Activated naive CD4-positive, alpha-beta T cell treated with anti-CD3 and anti-CD28 coated beads for 36 hours (primary cell): ENCODE results near the gene PCDHB10. TPM values are rescaled to one million over a fixed set of nuclear protein-coding genes. Genes with fewer than 3 reads are reported as not detected.
"Not testable (repeated sequence)": the region's sequence is repeated elsewhere in the genome, so short reads cannot be mapped to it uniquely, and the experiment has no call there.

Experiments
- CTCF ChIA-PET: fragments of 350-600 bp; sonication (Branson Sonifier 250); formaldehyde crosslinking; loops from one replicate; lab custom pipeline; 2021; ENCODE audit warnings: antibody characterized with exemption; lab: Charles Lee
- DNase-seq: peaks from one replicate; pipeline ENCODE4 v3.0.0-alpha.2; 2020
- H3K27ac Mint-ChIP-seq: one replicate; pipeline ENCODE4 v1.8.0; 2021; ENCODE audit warnings: mild to moderate bottlenecking, mixed read lengths
- H3K27me3 Mint-ChIP-seq: one replicate; pipeline ENCODE4 v1.8.0; 2021; ENCODE audit warnings: low read depth, mixed read lengths
- H3K36me3 Mint-ChIP-seq: one replicate; pipeline ENCODE4 v1.8.0; 2021; ENCODE audit warnings: low read depth, mixed read lengths
- H3K4me1 Mint-ChIP-seq: one replicate; pipeline ENCODE4 v1.8.0; 2021; ENCODE audit warnings: low read depth, mixed read lengths
- H3K4me3 Mint-ChIP-seq: one replicate; pipeline ENCODE4 v1.8.0; 2021; ENCODE audit warnings: mild to moderate bottlenecking, moderate library complexity, mixed read lengths
- H3K9me3 Mint-ChIP-seq: one replicate; pipeline ENCODE4 v1.8.0; 2021; ENCODE audit warnings: mixed read lengths
- intact Hi-C: fragments of 100-400 bp; cut with micrococcal nuclease; formaldehyde crosslinking; loops from one replicate; pipeline ENCODE4 v1.15.1; 2023
- total RNA-seq, 2 experiments: library from RNA; stranded (reverse); gene quantifications; one replicate each; pipeline ENCODE4 v1.2.3, GENCODE V29; 2021

PCDHB10 gene
- total RNA-seq, 2 experiments from 2014 or later, result not detected

GRCh38 chr5:141216035-141216434 lies 23.9 kb downstream of the PCDHB10 start:
- intact Hi-C loops, result loop anchor here (10.0 kb wide), 1 partner anchor 159 kb away; the partner anchor contains the start of genes PCDHGA6 and PCDHGB3
- DNase-seq, H3K4me1 Mint-ChIP-seq, CTCF ChIA-PET, H3K4me3 Mint-ChIP-seq, H3K27ac Mint-ChIP-seq: not testable (repeated sequence)
- Mint-ChIP-seq H3K27me3 (peaks cover 50% of the 10 kb centered on the region), H3K36me3 (peaks cover 14% of the 10 kb centered on the region), H3K9me3 (peaks cover 29% of the 10 kb centered on the region)

GRCh38 chr5:141223112-141223783 lies 31.1 kb downstream of the PCDHB10 start, which contains the start of gene PCDHB14:
Gene PCDHB14, plus strand, starts transcription at chr5:141223343. Its CDS starts 163 bp downstream, at chr5:141223506.
- H3K27me3 Mint-ChIP-seq, result peaks cover 56% of the 10 kb centered on the region
- no peak within 1 kb of the TSS for H3K27ac Mint-ChIP-seq
- no peak for DNase-seq
- peaks cover 4% of the 10 kb centered on the region for H3K4me1 Mint-ChIP-seq
- H3K36me3 Mint-ChIP-seq, result peaks cover 10% of the 10 kb centered on the region
- intact Hi-C loops, result loop anchor here (10.0 kb wide), 1 partner anchor 332 kb away; no protein-coding TSS in a partner anchor
- H3K4me3 Mint-ChIP-seq, result no peak within 1 kb of the TSS
- H3K9me3 Mint-ChIP-seq, result peaks cover 18% of the 10 kb centered on the region
- CTCF ChIA-PET, result interaction anchor here (0.6 to 1.5 kb wide), 7 partner anchors 14 to 201 kb away, joined by 3 to 5 read pairs (median 4); partner anchors contain the start of gene SLC25A2

- DNase-seq, CTCF ChIA-PET, H3K4me3 Mint-ChIP-seq, H3K27ac Mint-ChIP-seq, H3K9me3 Mint-ChIP-seq, H3K4me1 Mint-ChIP-seq: not testable (repeated sequence)
- Mint-ChIP-seq H3K27me3 (peaks cover 50% of the 10 kb centered on the region), H3K36me3 (peaks cover 10% of the 10 kb centered on the region)
- intact Hi-C loops, result loop anchor here (10.0 kb wide), 1 partner anchor 330 kb away; no protein-coding TSS in a partner anchor
Observed at GRCh38 chr5:141224844-141225243, 32.7 kb downstream of the PCDHB10 start.

- peaks cover 10% of the 10 kb centered on the region for H3K36me3 Mint-ChIP-seq
- H3K4me1 Mint-ChIP-seq, CTCF ChIA-PET, H3K9me3 Mint-ChIP-seq, H3K4me3 Mint-ChIP-seq, H3K27ac Mint-ChIP-seq, DNase-seq: not testable (repeated sequence)
- H3K27me3 Mint-ChIP-seq, result peaks cover 50% of the 10 kb centered on the region
- intact Hi-C loops, result loop anchor here (10.0 kb wide), 1 partner anchor 329 kb away; no protein-coding TSS in a partner anchor
Observed at GRCh38 chr5:141225421-141225820, 33.3 kb downstream of the PCDHB10 start.

- Mint-ChIP-seq H3K4me1 (no peaks in the 10 kb centered on the region), H3K27ac (no peak overlapping the region), H3K27me3 (peaks cover 48% of the 10 kb centered on the region), H3K36me3 (peaks cover 12% of the 10 kb centered on the region), H3K9me3 (peaks cover 31% of the 10 kb centered on the region), H3K4me3 (no peak overlapping the region)
- intact Hi-C loops, result no loop called here
- DNase-seq, result no peak
- CTCF ChIA-PET, result interaction anchor here (1.1 kb wide), 1 partner anchor 11 kb away, joined by 4 read pairs; the partner anchor contains the start of gene PCDHB15
Observed at GRCh38 chr5:141234109-141234667, 42.0 kb downstream of the PCDHB10 start.

GRCh38 chr5:141235922-141236321 lies 43.8 kb downstream of the PCDHB10 start:
- CTCF ChIA-PET, H3K4me1 Mint-ChIP-seq, DNase-seq, intact Hi-C loops, H3K4me3 Mint-ChIP-seq, H3K27ac Mint-ChIP-seq: not testable (repeated sequence)
- peaks cover 22% of the 10 kb centered on the region for H3K36me3 Mint-ChIP-seq
- peaks cover 64% of the 10 kb centered on the region for H3K27me3 Mint-ChIP-seq
- peaks cover 41% of the 10 kb centered on the region for H3K9me3 Mint-ChIP-seq

GRCh38 chr5:141236516-141237313 lies 44.6 kb downstream of the PCDHB10 start:
- intact Hi-C loops, result no loop called here
- H3K4me1 Mint-ChIP-seq, result no peaks in the 10 kb centered on the region
- DNase-seq, result no peak
- H3K36me3 Mint-ChIP-seq, result peaks cover 24% of the 10 kb centered on the region
- CTCF ChIA-PET, result interaction anchor here (0.6 to 1.2 kb wide), 3 partner anchors 13 to 135 kb away, joined by 3 to 4 read pairs (median 4); partner anchors contain the start of gene PCDHB14
- no peak overlapping the region for H3K4me3 Mint-ChIP-seq
- peaks cover 42% of the 10 kb centered on the region for H3K9me3 Mint-ChIP-seq
- H3K27me3 Mint-ChIP-seq, result peaks cover 66% of the 10 kb centered on the region
- no peak overlapping the region for H3K27ac Mint-ChIP-seq

GRCh38 chr5:141241496-141241895 lies 49.3 kb downstream of the PCDHB10 start:
- peaks cover 47% of the 10 kb centered on the region for H3K9me3 Mint-ChIP-seq
- no peak overlapping the region for H3K4me3 Mint-ChIP-seq
- intact Hi-C loops, result no loop called here
- CTCF ChIA-PET, result no interaction called here
- DNase-seq, result no peak
- peaks cover 71% of the 10 kb centered on the region for H3K27me3 Mint-ChIP-seq
- no peak overlapping the region for H3K27ac Mint-ChIP-seq
- H3K36me3 Mint-ChIP-seq, result peaks cover 40% of the 10 kb centered on the region
- H3K4me1 Mint-ChIP-seq, result no peaks in the 10 kb centered on the region

Other genes starting within 250 kb of the PCDHB10 start
- gene PCDHAC2, start 225.9 kb upstream of the PCDHB10 start, total RNA-seq, result not detected
- not detected for gene PCDHB1, start 141.0 kb upstream of the PCDHB10 start, total RNA-seq
- gene PCDHB2, start 97.7 kb upstream of the PCDHB10 start, total RNA-seq, result not detected
- not detected for gene PCDHB3, start 91.9 kb upstream of the PCDHB10 start, total RNA-seq
- not detected for gene PCDHB4, start 70.5 kb upstream of the PCDHB10 start, total RNA-seq
- not detected for gene PCDHB5, start 57.1 kb upstream of the PCDHB10 start, total RNA-seq
- gene PCDHB6, start 42.3 kb upstream of the PCDHB10 start, total RNA-seq, result not detected
- not detected for gene PCDHB7, start 19.7 kb upstream of the PCDHB10 start, total RNA-seq
- not detected for gene PCDHB8, start 14.6 kb upstream of the PCDHB10 start, total RNA-seq
- gene PCDHB16, start 10.0 kb upstream of the PCDHB10 start, total RNA-seq, result not detected
- not detected for gene PCDHB9, start 5.2 kb upstream of the PCDHB10 start, total RNA-seq
- not detected for gene PCDHB11, start 7.3 kb downstream of the PCDHB10 start, total RNA-seq
- not detected for gene PCDHB12, start 16.4 kb downstream of the PCDHB10 start, total RNA-seq
- gene PCDHB13, start 21.6 kb downstream of the PCDHB10 start, total RNA-seq, result not detected
- not detected for gene PCDHB14, start 31.0 kb downstream of the PCDHB10 start, total RNA-seq
- gene PCDHB15, start 53.0 kb downstream of the PCDHB10 start, total RNA-seq, result not detected
- not detected for gene SLC25A2, start 111.7 kb downstream of the PCDHB10 start, total RNA-seq
- 10 to 100 TPM; 57.0 to 57.9 TPM for gene TAF7, start 128.4 kb downstream of the PCDHB10 start, total RNA-seq
- not detected for gene PCDHGA1, start 138.2 kb downstream of the PCDHB10 start, total RNA-seq
- gene PCDHGA2, start 146.4 kb downstream of the PCDHB10 start, total RNA-seq, result not detected
- not detected for gene PCDHGA3, start 151.5 kb downstream of the PCDHB10 start, total RNA-seq
- gene PCDHGB1, start 157.7 kb downstream of the PCDHB10 start, total RNA-seq, result not detected
- gene PCDHGA4, start 162.7 kb downstream of the PCDHB10 start, total RNA-seq, result not detected
- not detected for gene PCDHGB2, start 167.6 kb downstream of the PCDHB10 start, total RNA-seq
- gene PCDHGA5, start 171.8 kb downstream of the PCDHB10 start, total RNA-seq, result under 1 TPM in 1 of 2 experiments, not detected in 1; 0.05 TPM
- under 1 TPM in 1 of 2 experiments, not detected in 1; 0.07 TPM for gene PCDHGB3, start 177.9 kb downstream of the PCDHB10 start, total RNA-seq
- under 1 TPM; 0.05 to 0.07 TPM for gene PCDHGA6, start 181.5 kb downstream of the PCDHB10 start, total RNA-seq
- not detected for gene PCDHGA7, start 190.4 kb downstream of the PCDHB10 start, total RNA-seq
- gene PCDHGB4, start 195.3 kb downstream of the PCDHB10 start, total RNA-seq, result not detected
- not detected for gene PCDHGA8, start 200.3 kb downstream of the PCDHB10 start, total RNA-seq
- gene PCDHGB5, start 205.6 kb downstream of the PCDHB10 start, total RNA-seq, result under 1 TPM in 1 of 2 experiments, not detected in 1; 0.12 TPM
- gene PCDHGA9, start 210.4 kb downstream of the PCDHB10 start, total RNA-seq, result under 1 TPM in 1 of 2 experiments, not detected in 1; 0.07 TPM
- gene PCDHGB6, start 215.7 kb downstream of the PCDHB10 start, total RNA-seq, result under 1 TPM in 1 of 2 experiments, not detected in 1; 0.05 TPM
- gene PCDHGA10, start 220.6 kb downstream of the PCDHB10 start, total RNA-seq, result under 1 TPM in 1 of 2 experiments, not detected in 1; 0.05 TPM
- gene PCDHGB7, start 225.3 kb downstream of the PCDHB10 start, total RNA-seq, result not detected
- under 1 TPM; 0.10 to 0.17 TPM for gene PCDHGA11, start 228.7 kb downstream of the PCDHB10 start, total RNA-seq
- not detected for gene PCDHGA12, start 238.2 kb downstream of the PCDHB10 start, total RNA-seq